Endothelial cell of umbilical vein (primary cell): Measurements from ENCODE around the gene TNFRSF14. TPM values are rescaled to one million over a fixed set of nuclear protein-coding genes. Genes with fewer than 3 reads are reported as not detected.

Experiments
- BruUV-seq: library from RNA; stranded (reverse); fragments of 400-500 nt; replicated peaks from 2 replicates; lab custom pipeline; 2021; lab: Mats Ljungman, UMichigan
- CTCF ChIA-PET: fragments of 300-600, 350-600 bp; sonication (Branson Sonifier 250); formaldehyde crosslinking; loops from one replicate; lab custom pipeline; 2021; ENCODE audit warnings: antibody characterized with exemption, inconsistent platforms; lab: Charles Lee
- POLR2A ChIA-PET: fragments of 300-600, 350-600 bp; sonication (Branson Sonifier 250); formaldehyde crosslinking; loops from one replicate; lab custom pipeline; 2021; ENCODE audit warnings: antibody characterized with exemption, inconsistent platforms; lab: Charles Lee
- DNase-seq: peaks from one replicate; pipeline ENCODE4 v3.0.0-alpha.2; 2011; ENCODE audit warnings: low read depth, low spot score
- FAIRE-seq: peaks from 2 replicates; lab custom pipeline; 2011; peaks lifted over from hg19 to GRCh38; lab: Jason Lieb, UNC
- H2AFZ ChIP-seq: 2 replicates; pipeline ENCODE4 v1.6.0; 2012; ENCODE audit warnings: low read depth, low read length, control low read depth, inconsistent platforms
- H3K27ac ChIP-seq: 2 replicates; pipeline ENCODE4 v1.5.1; 2011; ENCODE audit warnings: low read depth, mild to moderate bottlenecking, control low read depth, low read length, moderate library complexity; ENCODE audit not compliant: insufficient read depth
- H3K27me3 ChIP-seq, 2 experiments: 2 replicates each; pipeline versions ENCODE4 v1.6.0 to v1.6.1; 2011; ENCODE audit warnings: low read length in 2 of 2, mixed read lengths in 1 of 2; ENCODE audit not compliant: control insufficient read depth in 2 of 2, insufficient read depth in 2 of 2
- H3K36me3 ChIP-seq, 2 experiments: 2 replicates in 1 of 2; 3 replicates in 1 of 2; pipeline ENCODE4 v1.5.1; 2011; ENCODE audit warnings: low read length in 2 of 2, mild to moderate bottlenecking in 1 of 2, moderate library complexity in 1 of 2; ENCODE audit not compliant: control insufficient read depth in 2 of 2, insufficient read depth in 2 of 2; ENCODE audit errors: extremely low read depth in 1 of 2
- H3K4me1 ChIP-seq: 3 replicates; pipeline ENCODE4 v1.5.1; 2011; ENCODE audit warnings: mild to moderate bottlenecking, low read length; ENCODE audit not compliant: control insufficient read depth, insufficient read depth; ENCODE audit errors: extremely low read depth
- H3K4me2 ChIP-seq: 2 replicates; pipeline ENCODE4 v1.6.1; 2011; ENCODE audit warnings: low read length, control low read depth, mixed read lengths; ENCODE audit not compliant: insufficient read depth
- H3K4me3 ChIP-seq, 3 experiments: fragments of 200-600 bp in 1 of 3; sonication (generic), shearing (Covaris generic) in 1 of 3; replicated peaks in 1 of 3; 2 replicates each; pipeline ENCODE4 v1.5.1; 2011 to 2016; ENCODE audit warnings: control low read depth in 3 of 3, low read length in 3 of 3, mild to moderate bottlenecking in 2 of 3, inconsistent platforms in 1 of 3, low read depth in 1 of 3, moderate library complexity in 1 of 3; ENCODE audit not compliant: insufficient read depth in 1 of 3
- H3K79me2 ChIP-seq: 2 replicates; pipeline ENCODE4 v1.6.0; 2012; ENCODE audit warnings: low read length, inconsistent platforms; ENCODE audit not compliant: control insufficient read depth, insufficient read depth
- H3K9ac ChIP-seq: replicated peaks from 2 replicates; pipeline ENCODE3; 2011; ENCODE audit warnings: low read length, control low read depth; ENCODE audit not compliant: insufficient read depth; ENCODE audit errors: extremely low read depth
- H3K9me1 ChIP-seq: replicated peaks from 3 replicates; pipeline ENCODE4 v1.6.0; 2011; ENCODE audit warnings: mild to moderate bottlenecking, low read length; ENCODE audit not compliant: control insufficient read depth, insufficient read depth; ENCODE audit errors: extremely low read depth
- H3K9me3 ChIP-seq: replicated peaks from 2 replicates; pipeline ENCODE4 v1.5.1; 2012; ENCODE audit warnings: low read length, inconsistent platforms; ENCODE audit not compliant: control insufficient read depth, insufficient read depth
- H4K20me1 ChIP-seq: replicated peaks from 2 replicates; pipeline ENCODE3; 2011; ENCODE audit warnings: mild to moderate bottlenecking, low read length; ENCODE audit not compliant: control insufficient read depth, insufficient read depth; ENCODE audit errors: extremely low read depth
- CTCF ChIP-seq, 2 donors: IDR thresholded peaks; 1 replicate in 1 of 2; 2 replicates in 1 of 2; pipeline ENCODE4 v1.5.1; 2011; ENCODE audit warnings: low read length in 2 of 2, mild to moderate bottlenecking in 2 of 2, moderate library complexity in 2 of 2, control low read depth in 1 of 2, inconsistent platforms in 1 of 2, low read depth in 1 of 2; ENCODE audit not compliant: insufficient read depth in 1 of 2; ENCODE audit errors: extremely low read depth in 1 of 2
- EZH2 ChIP-seq: IDR thresholded peaks from 2 replicates; pipeline ENCODE4 v1.6.1; 2012; ENCODE audit warnings: borderline replicate concordance, low read depth, mild to moderate bottlenecking, moderate library complexity, low read length, inconsistent platforms; ENCODE audit not compliant: severe bottlenecking
- FOS ChIP-seq: IDR thresholded peaks from 2 replicates; pipeline ENCODE4 v1.6.1; 2011; ENCODE audit warnings: mild to moderate bottlenecking, low read length, moderate library complexity, borderline replicate concordance; ENCODE audit not compliant: insufficient read depth
- GATA2 ChIP-seq: IDR thresholded peaks from 2 replicates; pipeline ENCODE4 v1.7.0; 2011; ENCODE audit warnings: low read depth, mild to moderate bottlenecking, moderate library complexity, mixed read lengths, low read length; ENCODE audit not compliant: insufficient read length, insufficient read depth
- JUN ChIP-seq: IDR thresholded peaks from 2 replicates; pipeline ENCODE4 v1.6.1; 2011; ENCODE audit warnings: borderline replicate concordance, low read depth; ENCODE audit not compliant: insufficient read length, insufficient read depth
- MAX ChIP-seq: IDR thresholded peaks from 2 replicates; pipeline ENCODE4 v1.6.1; 2011; ENCODE audit not compliant: insufficient read depth, insufficient read length
- MYC ChIP-seq: IDR thresholded peaks from one replicate; pipeline ENCODE4 v1.6.1; 2011; ENCODE audit warnings: mild to moderate bottlenecking, low read depth, low read length
- POLR2A ChIP-seq: IDR thresholded peaks from 2 replicates; pipeline ENCODE4 v1.6.1; 2012; ENCODE audit warnings: low read depth, mild to moderate bottlenecking, control low read depth, low read length
- POLR2AphosphoS5 ChIP-seq: IDR thresholded peaks from 2 replicates; pipeline ENCODE4 v1.6.1; 2012; ENCODE audit warnings: low read depth, mild to moderate bottlenecking, control low read depth, low read length, moderate library complexity; ENCODE audit not compliant: insufficient read depth
- dilution Hi-C: fragments of 300-500 bp; cut with MboI; formaldehyde crosslinking; loops from one replicate; pipeline ENCODE4 v1.15.0; 2019; ENCODE audit warnings: low sequenced_read_pairs; ENCODE audit not compliant: extremely low pct_ligation_motif_present
- intact Hi-C: fragments of 100-400 bp; cut with micrococcal nuclease; formaldehyde crosslinking; loops from one replicate; pipeline ENCODE4 v1.10.0; 2022
- polyA plus RNA-seq, 4 experiments: library from polyadenylated mRNA; depleted of rRNA in 3 of 4; stranded (reverse) in 3 of 4; unstranded in 1 of 4; fragments of >200 nt; gene quantifications; 2 replicates each; pipeline versions ENCODE4 v1.2.1 to v1.2.3, GENCODE V29; 2011 to 2012; ENCODE audit warnings: missing spikeins in 1 of 4
- total RNA-seq: library from RNA; stranded (reverse); gene quantifications from 2 replicates; pipeline ENCODE4 v1.2.3, GENCODE V29; 2021

Gene TNFRSF14
- total and polyA plus RNA-seq, 2 donors (not counting 3 experiments of a cell fraction or from before 2014, with no cell fraction given): 40.9 to 49.4 TPM

- no peak for FAIRE-seq
- TF ChIP-seq POLR2A (no peak), MYC (no peak), POLR2AphosphoS5 (no peak), MAX (no peak), JUN (no peak), CTCF (IDR thresholded peaks at IDR 0.05; ENCODE audit: extremely low read depth in 1 of 2, insufficient read depth in 1 of 2, low read depth in 1 of 2, low read length in 2 of 2) (no peak), GATA2 (no peak), FOS (no peak), EZH2 (no peak)
- H3K27ac ChIP-seq: no peak overlapping the region
- no peak overlapping the region for H3K4me2 ChIP-seq
- H3K4me3 ChIP-seq: no peak overlapping the region
- ChIA-PET POLR2A (no interaction called here), CTCF (no interaction called here)
- H3K9me3 ChIP-seq: no peaks in the 10 kb centered on the region
- H4K20me1 ChIP-seq: no peaks in the 10 kb centered on the region
- DNase-seq: no peak
- H3K36me3 ChIP-seq: no peaks in the 10 kb centered on the region
- no peak overlapping the region for H3K9ac ChIP-seq
- intact Hi-C loops (no loop called here), dilution Hi-C loops (no loop called here)
- peaks cover 0 to 1% of the 10 kb centered on the region in 2 experiments for H3K27me3 ChIP-seq
- no TSS peak for BruUV-seq
- no peaks in the 10 kb centered on the region for H3K4me1 ChIP-seq
- H3K79me2 ChIP-seq: no peaks in the 10 kb centered on the region
- H3K9me1 ChIP-seq: no peaks in the 10 kb centered on the region
- no peak overlapping the region for H2AFZ ChIP-seq
Observed at GRCh38 chr1:2538872-2539271, 17.3 kb upstream of the TNFRSF14 start.
